AG04449 (cell line): Measurements from ENCODE around the gene SBK2.

ENCODE experiments used
- CTCF ChIA-PET: fragments of 350-600 bp; formaldehyde crosslinking; extraction: SDS; loops from one replicate; lab custom pipeline; 2021; ENCODE audit warnings: antibody characterized with exemption; lab: Yijun Ruan, JAX
- POLR2A ChIA-PET: fragments of 400-600, 350-600 bp; formaldehyde crosslinking; extraction: SDS; loops from one replicate; lab custom pipeline; 2020; ENCODE audit warnings: antibody characterized with exemption, inconsistent platforms; lab: Yijun Ruan, JAX
- DNase-seq: peaks from one replicate; pipeline ENCODE4 v3.0.0-alpha.2; 2010; ENCODE audit warnings: low read depth, low spot score
- H3K4me3 ChIP-seq: 2 replicates; pipeline ENCODE4 v1.5.1; 2011; ENCODE audit warnings: low read depth, mild to moderate bottlenecking, control low read depth, low read length
- CTCF ChIP-seq: IDR thresholded peaks from one replicate; pipeline ENCODE4 v1.5.1; 2011; ENCODE audit warnings: mild to moderate bottlenecking, moderate library complexity, low read length, control low read depth, inconsistent platforms; ENCODE audit not compliant: insufficient read depth; ENCODE audit errors: missing control alignments

Gene SBK2

GRCh38 chr19:55481148-55481793 is 55.7 kb downstream of the SBK2 start:
- CTCF ChIA-PET: interaction anchor here (1.3 kb wide), 1 partner anchor 23 kb away, joined by 6 read pairs; no protein-coding TSS in a partner anchor
- no peak for TF ChIP-seq CTCF
- no peak overlapping the region for H3K4me3 ChIP-seq

DNA sequence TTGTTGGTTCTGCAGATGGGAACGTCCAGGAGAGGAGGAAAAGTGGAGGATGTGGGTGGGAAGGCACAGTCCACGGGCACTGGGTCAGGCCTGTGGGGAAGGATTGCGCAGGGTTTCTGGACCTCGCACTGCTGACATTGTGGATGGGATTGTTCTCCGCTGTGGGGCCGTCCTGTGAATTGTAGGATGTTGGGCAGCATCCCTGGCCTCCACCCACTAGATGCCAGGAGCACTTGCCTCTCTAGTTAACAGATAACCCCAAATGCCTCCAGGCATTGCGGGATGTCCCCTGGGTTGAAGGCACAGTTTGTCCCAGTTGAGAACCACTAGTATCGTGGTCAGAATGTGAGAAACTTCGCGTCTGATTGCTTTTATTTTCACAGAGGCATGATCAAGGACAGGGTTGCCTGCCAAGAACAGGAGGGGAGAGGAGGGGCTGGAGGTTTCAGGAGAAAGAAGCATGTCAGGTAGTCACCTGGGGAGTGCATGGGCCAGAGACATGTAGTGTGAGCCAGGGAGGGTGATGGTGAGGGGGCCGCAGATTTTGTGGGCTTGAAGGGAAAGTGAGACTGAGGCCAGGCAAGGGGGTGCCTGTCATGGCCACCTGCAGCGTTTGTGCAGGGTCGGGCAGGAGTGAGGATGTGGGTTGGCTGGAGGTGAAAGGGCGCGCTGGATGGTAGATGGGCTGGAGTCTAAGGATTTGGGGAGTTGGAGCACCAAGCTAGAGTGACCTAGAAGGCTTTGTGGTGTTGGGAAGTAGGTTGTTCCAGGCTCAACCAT is 57.3 kb downstream of the SBK2 start:
- ChIA-PET POLR2A (no interaction called here), CTCF (interaction anchor here (1.4 to 5.9 kb wide), 3 partner anchors 11 to 24 kb away, joined by 3 to 90 read pairs (median 6); no protein-coding TSS in a partner anchor)
- no peak for TF ChIP-seq CTCF
- no peak for DNase-seq
- H3K4me3 ChIP-seq: no peak overlapping the region

More at GRCh38 chr19:55481148-55481793, 55.7 kb downstream of the SBK2 start:
- POLR2A ChIA-PET: no interaction called here
- DNase-seq: no peak

GRCh38 chr19:55479045-55479444 is 57.9 kb downstream of the SBK2 start:
- no peak for DNase-seq
- no peak for TF ChIP-seq CTCF
- ChIA-PET POLR2A (interaction anchor here (0.6 to 3.2 kb wide), 2 partner anchors 8 to 36 kb away, joined by 3 to 44 read pairs; partner anchors contain the start of genes NAT14 and SSC5D), CTCF (interaction anchor here (1.4 to 5.9 kb wide), 3 partner anchors 12 to 25 kb away, joined by 3 to 90 read pairs (median 6); no protein-coding TSS in a partner anchor)
- no peak overlapping the region for H3K4me3 ChIP-seq
